ENCODE results near the gene TRAF3.
"Not testable (repeated sequence)": the region's sequence is repeated elsewhere in the genome, so short reads cannot be mapped to it uniquely, and the experiment has no call there.

The TRAF3 gene

GRCh38 chr14:102752239-102752847 lies 24.9 kb upstream of the TRAF3 start:
- no peak for DNase-seq (ENCODE audit: low read depth)

- DNase-seq (ENCODE audit: low read depth): no peak
Observed at GRCh38 chr14:102754370-102755262, 22.6 kb upstream of the TRAF3 start.

- no peak for DNase-seq (ENCODE audit: low read depth)
Observed at GRCh38 chr14:102757646-102758045, 19.6 kb upstream of the TRAF3 start.

GRCh38 chr14:102758087-102758486 lies 19.2 kb upstream of the TRAF3 start:
- DNase-seq (ENCODE audit: low read depth): no peak

- DNase-seq (ENCODE audit: low read depth): no peak
Observed at GRCh38 chr14:102759456-102760187, 17.6 kb upstream of the TRAF3 start.

- DNase-seq (ENCODE audit: low read depth): no peak
Observed at GRCh38 chr14:102760496-102761193, 16.6 kb upstream of the TRAF3 start.

- no peak for DNase-seq (ENCODE audit: low read depth)
Observed at GRCh38 chr14:102761206-102761605, 16.0 kb upstream of the TRAF3 start.

GRCh38 chr14:102764220-102764671 lies 13.0 kb upstream of the TRAF3 start:
- no peak for DNase-seq (ENCODE audit: low read depth)

- DNase-seq (ENCODE audit: low read depth): not testable (repeated sequence)
Observed at GRCh38 chr14:102765770-102766169, 11.5 kb upstream of the TRAF3 start.

- DNase-seq (ENCODE audit: low read depth): no peak
Observed at GRCh38 chr14:102768223-102769048, 8.8 kb upstream of the TRAF3 start.

GRCh38 chr14:102769049-102769327 lies 8.3 kb upstream of the TRAF3 start:
- DNase-seq (ENCODE audit: low read depth): no peak

- no peak for DNase-seq (ENCODE audit: low read depth)
Observed at GRCh38 chr14:102770147-102771123, 6.8 kb upstream of the TRAF3 start.

GRCh38 chr14:102771144-102771543 lies 6.1 kb upstream of the TRAF3 start:
- DNase-seq (ENCODE audit: low read depth): no peak

- no peak for DNase-seq (ENCODE audit: low read depth)
Observed at GRCh38 chr14:102772781-102773570, 4.3 kb upstream of the TRAF3 start.

- DNase-seq (ENCODE audit: low read depth): peak; percentile 49
Observed at GRCh38 chr14:102774391-102775153, 2.7 kb upstream of the TRAF3 start.

- no peak for DNase-seq (ENCODE audit: low read depth)
Observed at GRCh38 chr14:102775855-102776760, 1.1 kb upstream of the TRAF3 start.

- DNase-seq (ENCODE audit: low read depth): no peak
Observed at GRCh38 chr14:102777711-102778337, 575 bp downstream of the TRAF3 start.
